Transverse colon (tissue), 4 donors: Measurements from ENCODE around the gene GTPBP1.

Source experiments
- EP300 ChIP-seq: sonication (generic); formaldehyde crosslinking; IDR thresholded peaks from one replicate; pipeline ENCODE4 v1.6.1; 2017; ENCODE audit warnings: antibody characterized with exemption, low read depth
- POLR2A ChIP-seq: fragments of 450-650 bp; IDR thresholded peaks from one replicate; pipeline ENCODE4 v1.6.1; 2016; ENCODE audit warnings: antibody characterized with exemption, mild to moderate bottlenecking, moderate library complexity
- POLR2AphosphoS5 ChIP-seq, 3 donors: sonication (generic); formaldehyde crosslinking; IDR thresholded peaks; one replicate each; pipeline ENCODE4 v1.6.1; 2016; ENCODE audit warnings: antibody characterized with exemption in 3 of 3
- TF ChIP-seq, protein P1 (sequence below), 5 experiments: fragments of 200-600 bp in 3 of 5; fragments of 450-650 bp in 2 of 5; sonication (generic) in 3 of 5; IDR thresholded peaks; 1 replicate in 2 of 5; 2 replicates in 3 of 5; pipeline ENCODE4 v1.5.1; 2016 to 2017; ENCODE audit warnings: antibody characterized with exemption in 5 of 5, inconsistent platforms in 3 of 5, mild to moderate bottlenecking in 2 of 5, moderate library complexity in 1 of 5

DNA sequence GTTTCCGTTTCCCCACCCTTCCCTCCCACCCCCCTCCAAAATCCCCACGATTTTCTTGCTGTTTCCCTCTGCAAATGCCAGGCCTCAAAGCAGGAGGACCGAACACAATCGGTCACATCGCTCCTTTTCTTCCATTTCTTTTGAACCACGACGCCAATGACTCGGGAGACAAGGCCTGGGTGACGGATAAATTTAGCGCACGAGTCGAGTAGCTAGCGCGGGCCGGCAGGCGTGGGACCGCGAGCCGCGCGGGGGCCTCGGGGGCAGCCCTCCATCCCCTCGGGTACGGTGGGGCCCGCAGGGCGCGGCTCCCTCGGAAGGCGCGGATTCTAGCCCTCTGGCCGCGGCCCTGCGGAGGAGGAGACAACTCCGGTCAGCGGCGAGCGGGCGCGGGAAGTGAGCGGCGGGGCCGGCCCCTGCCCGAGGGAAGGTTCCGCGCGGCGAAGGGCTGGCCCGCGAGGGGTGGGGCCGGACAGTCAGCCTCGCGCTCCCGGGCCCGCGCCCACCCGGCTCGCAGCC, 5.4 kb upstream of the GTPBP1 start:
- peak; percentile 53 for TF ChIP-seq POLR2A
- TF ChIP-seq POLR2AphosphoS5 (IDR thresholded peaks at IDR 0.05): peak in 1 of 3 donors; percentile 82
- TF ChIP-seq, protein P1, sequence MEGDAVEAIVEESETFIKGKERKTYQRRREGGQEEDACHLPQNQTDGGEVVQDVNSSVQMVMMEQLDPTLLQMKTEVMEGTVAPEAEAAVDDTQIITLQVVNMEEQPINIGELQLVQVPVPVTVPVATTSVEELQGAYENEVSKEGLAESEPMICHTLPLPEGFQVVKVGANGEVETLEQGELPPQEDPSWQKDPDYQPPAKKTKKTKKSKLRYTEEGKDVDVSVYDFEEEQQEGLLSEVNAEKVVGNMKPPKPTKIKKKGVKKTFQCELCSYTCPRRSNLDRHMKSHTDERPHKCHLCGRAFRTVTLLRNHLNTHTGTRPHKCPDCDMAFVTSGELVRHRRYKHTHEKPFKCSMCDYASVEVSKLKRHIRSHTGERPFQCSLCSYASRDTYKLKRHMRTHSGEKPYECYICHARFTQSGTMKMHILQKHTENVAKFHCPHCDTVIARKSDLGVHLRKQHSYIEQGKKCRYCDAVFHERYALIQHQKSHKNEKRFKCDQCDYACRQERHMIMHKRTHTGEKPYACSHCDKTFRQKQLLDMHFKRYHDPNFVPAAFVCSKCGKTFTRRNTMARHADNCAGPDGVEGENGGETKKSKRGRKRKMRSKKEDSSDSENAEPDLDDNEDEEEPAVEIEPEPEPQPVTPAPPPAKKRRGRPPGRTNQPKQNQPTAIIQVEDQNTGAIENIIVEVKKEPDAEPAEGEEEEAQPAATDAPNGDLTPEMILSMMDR (IDR thresholded peaks at IDR 0.05): no peak
- TF ChIP-seq EP300: no peak
